Ovary (tissue), 9 donors: ENCODE measurements around the gene PET100. TPM values are rescaled to one million over a fixed set of nuclear protein-coding genes. Genes with fewer than 3 reads are reported as not detected.

Experiments used
- DNase-seq, 5 donors: peaks; one replicate each; pipeline ENCODE4 v3.0.0-alpha.2; 2019 to 2020
- H3K27ac ChIP-seq, 2 donors: fragments of 200-600 bp; one replicate each; pipeline versions ENCODE4 v1.5.1 to v1.8.0; 2019 to 2022
- H3K27me3 ChIP-seq: fragments of 200-600 bp; one replicate; pipeline ENCODE4 v1.8.0; 2022
- H3K36me3 ChIP-seq: fragments of 200-600 bp; sonication (generic); one replicate; pipeline ENCODE4 v1.5.1; 2019
- H3K4me1 ChIP-seq: one replicate; pipeline ENCODE4 v1.8.1; 2013; ENCODE audit warnings: mild to moderate bottlenecking, moderate library complexity; ENCODE audit not compliant: insufficient read depth
- H3K4me3 ChIP-seq: fragments of 200-600 bp; sonication (generic); one replicate; pipeline ENCODE4 v1.5.1; 2017
- H3K9me3 ChIP-seq, 2 donors: fragments of 200-600 bp in 1 of 2; sonication (generic) in 1 of 2; one replicate each; pipeline versions ENCODE4 v1.5.1 to v1.8.1; 2013 to 2019; ENCODE audit warnings: mild to moderate bottlenecking in 1 of 2, moderate library complexity in 1 of 2
- CTCF ChIP-seq, 3 donors: fragments of 450-650 bp in 2 of 3; fragments of 200-600 bp in 1 of 3; IDR thresholded peaks; one replicate each; pipeline versions ENCODE4 v1.5.1 to v1.8.0; 2016 to 2022; ENCODE audit warnings: antibody characterized with exemption in 3 of 3, mild to moderate bottlenecking in 1 of 3
- EP300 ChIP-seq: sonication (generic); formaldehyde crosslinking; IDR thresholded peaks from one replicate; pipeline ENCODE4 v1.6.1; 2017; ENCODE audit warnings: antibody characterized with exemption
- POLR2A ChIP-seq: fragments of 450-650 bp; IDR thresholded peaks from one replicate; pipeline ENCODE4 v1.6.1; 2017; ENCODE audit warnings: antibody characterized with exemption, mild to moderate bottlenecking, moderate library complexity
- WGBS, 3 donors: extraction: QIAGEN DNeasy Blood & Tissue Kit in 1 of 3; methylation state at CpG; one replicate each; pipeline versions ENCODE4 v1.1.5 to v1.1.7; 2013 to 2017; 5-methylcytosine and 5-hydroxymethylcytosine counted together
- intact Hi-C, 4 donors: fragments of 100-400 bp; cut with DNase I; formaldehyde crosslinking; loops; one replicate each; pipeline versions ENCODE4 v1.11.0 to v1.15.1; 2022 to 2023
- microRNA-seq, 3 donors: library from miRNA; unstranded; fragments of <30 nt; microRNA quantifications; one replicate each; pipeline versions ENCODE4 to v1.2.0, GENCODE V29; 2019 to 2020
- polyA plus RNA-seq, 2 donors: library from polyadenylated mRNA; stranded (reverse); fragments of 200-250 nt in 1 of 2; fragments of 350-450 nt in 1 of 2; fragmentation: Illumina TruSeq in 1 of 2; extraction: RNeasy Lipid Tissue Mini Kit (QIAGEN cat#74804) in 1 of 2; gene quantifications; one replicate each; pipeline ENCODE4 v1.2.3, GENCODE V29; 2013 to 2014
- small RNA-seq: library from RNA; depleted of rRNA; stranded (forward); fragments of <200 nt; gene quantifications from one replicate; pipeline ENCODE3, GENCODE V24; 2016
- total RNA-seq, 7 donors: library from RNA; depleted of rRNA in 2 of 7; stranded (reverse); fragments of >200 nt in 2 of 7; fragmentation: NEBNext Ultra II Directional in 3 of 7; extraction: Animal tissue kit (Norgen Biotek cat#: 25700) in 3 of 7; gene quantifications; one replicate each; pipeline versions ENCODE4 v1.1.0 to v1.2.4, GENCODE V29; 2016 to 2023
- donor health status: DM: no; HTN: no; CAD: no; lungs with moderate emphysema.
- donor health status: DM: no; HTN: no; CAD: no.
- donor health status: Bipolar disorder and iron deficiency.
- donor health status: DM: yes; HTN: yes; CAD: no.
- donor health status: DM: no; HTN: no; CAD: no.
- donor health status: DM: yes; HTN: yes; CAD: no.

PET100 gene
- total and polyA plus RNA-seq, 9 donors: 11.9 to 77.8 (median 53.7) TPM

GRCh38 chr19:7678971-7679751 is 49.6 kb downstream of the PET100 start:
- TF ChIP-seq CTCF (IDR thresholded peaks at IDR 0.05): no peak
- TF ChIP-seq POLR2A: no peak
- TF ChIP-seq EP300: no peak
- H3K27ac ChIP-seq: no peak overlapping the region
- intact Hi-C loops: loop anchor here in 2 of 4 donors (5.0 to 10.0 kb wide), 2 partner anchors 322 to 324 kb away; no protein-coding TSS in a partner anchor
- H3K9me3 ChIP-seq: no peaks in the 10 kb centered on the region
- no peak overlapping the region for H3K4me3 ChIP-seq
- 42 to 54% (median 44%) methylated on average over 30 of the region's 30 CpGs for whole genome bisulfite sequencing, 3 donors
- H3K36me3 ChIP-seq: no peaks in the 10 kb centered on the region
- DNase-seq: no peak
- H3K27me3 ChIP-seq: no peaks in the 10 kb centered on the region
- peaks cover 10% of the 10 kb centered on the region for H3K4me1 ChIP-seq

GRCh38 chr19:7679771-7680605 is 50.4 kb downstream of the PET100 start:
- no peak for DNase-seq
- TF ChIP-seq CTCF (IDR thresholded peaks at IDR 0.05) (no peak), POLR2A (no peak), EP300 (no peak)
- H3K4me3 ChIP-seq: peak overlapping the region; percentile 100
- intact Hi-C loops: loop anchor here in 2 of 4 donors (5.0 to 10.0 kb wide), 2 partner anchors 323 to 325 kb away; no protein-coding TSS in a partner anchor
- 37 to 46% (median 37%) methylated on average over 22 of the region's 22 CpGs for WGBS, 3 donors
- no peaks in the 10 kb centered on the region for H3K36me3 ChIP-seq
- no peaks in the 10 kb centered on the region for H3K27me3 ChIP-seq
- peaks cover 10% of the 10 kb centered on the region for H3K4me1 ChIP-seq
- no peaks in the 10 kb centered on the region for H3K9me3 ChIP-seq
- no peak overlapping the region for H3K27ac ChIP-seq

- peak within 1 kb of the TSS; percentile 100 for H3K4me3 ChIP-seq
- H3K9me3 ChIP-seq: no peaks in the 10 kb centered on the region
- TF ChIP-seq POLR2A (peak; percentile 33), CTCF (IDR thresholded peaks at IDR 0.05) (peak; percentile 90 to 99 (median 95)), EP300 (no peak)
- WGBS, 3 donors: 0 to 1% (median 0%) methylated on average over 70 to 79 of the region's 79 CpGs
- H3K36me3 ChIP-seq: no peaks in the 10 kb centered on the region
- intact Hi-C loops: no loop called here
- peak within 1 kb of the TSS in 1 of 2 donors; percentile 71 for H3K27ac ChIP-seq
- no peaks in the 10 kb centered on the region for H3K27me3 ChIP-seq
- DNase-seq: peak; percentile 81 to 94 (median 89)
- H3K4me1 ChIP-seq: peaks cover 10% of the 10 kb centered on the region
These were observed 51.2 kb downstream of the PET100 start, which contains the start of gene TRAPPC5 for GRCh38 chr19:7680606-7681339. Gene TRAPPC5, plus strand, starts transcription at chr19:7680833. Its CDS starts 1,421 bp downstream, at chr19:7682254.

Small RNA genes lying within 50 kb of the gene (microRNA-seq; reads per million reads assigned to microRNA genes)
- gene MIR6792: 0 reads per million in 3 donors

Small RNA genes lying within 50 kb of the gene (small RNA-seq; reads per million reads assigned to genes)
- not detected for gene MIR6792

Other genes starting within 250 kb of the PET100 start
- gene PEX11G, start 140.8 kb upstream of the PET100 start, total RNA-seq: 1 to 10 TPM; 2.8 to 5.1 (median 3.7) TPM
- gene PEX11G, start 140.8 kb upstream of the PET100 start, polyA plus RNA-seq: 1 to 10 TPM in 1 of 2 donors, under 1 TPM in 1; 0.40 to 6.0 TPM
- 100 to 1,000 TPM in 2 of 7 donors, 10 to 100 TPM in 5; 55.0 to 112 (median 88.2) TPM for gene ZNF358, start 113.7 kb upstream of the PET100 start, total RNA-seq
- 10 to 100 TPM in 1 of 2 donors, 1 to 10 TPM in 1; 9.2 to 91.7 TPM for gene ZNF358, start 113.7 kb upstream of the PET100 start, polyA plus RNA-seq
- 10 to 100 TPM in 6 of 7 donors, 1 to 10 TPM in 1; 9.2 to 18.9 (median 13.6) TPM for gene MCOLN1, start 107.2 kb upstream of the PET100 start, total RNA-seq
- 10 to 100 TPM in 1 of 2 donors, 1 to 10 TPM in 1; 6.1 to 20.4 TPM for gene MCOLN1, start 107.2 kb upstream of the PET100 start, polyA plus RNA-seq
- 10 to 100 TPM; 31.0 to 69.1 (median 60.1) TPM for gene PNPLA6, start 94.1 kb upstream of the PET100 start, total RNA-seq
- 10 to 100 TPM; 19.0 to 30.6 TPM for gene PNPLA6, start 94.1 kb upstream of the PET100 start, polyA plus RNA-seq
- 1 to 10 TPM in 4 of 7 donors, under 1 TPM in 3; 0.08 to 8.2 (median 1.9) TPM for gene CAMSAP3, start 33.9 kb upstream of the PET100 start, total RNA-seq
- 1 to 10 TPM in 1 of 2 donors, under 1 TPM in 1; 0.57 to 1.4 TPM for gene CAMSAP3, start 33.9 kb upstream of the PET100 start, polyA plus RNA-seq
- 10 to 100 TPM; 39.5 to 71.7 (median 50.8) TPM for gene XAB2, start 248 bp upstream of the PET100 start, total RNA-seq
- 10 to 100 TPM in 1 of 2 donors, 1 to 10 TPM in 1; 4.2 to 63.0 TPM for gene XAB2, start 248 bp upstream of the PET100 start, polyA plus RNA-seq
- under 1 TPM in 2 of 7 donors, not detected in 5; 0.38 to 0.50 TPM for gene PCP2, start 3.9 kb downstream of the PET100 start, total RNA-seq
- gene PCP2, start 3.9 kb downstream of the PET100 start, polyA plus RNA-seq: under 1 TPM in 1 of 2 donors, not detected in 1; 0.40 TPM
- 10 to 100 TPM in 4 of 7 donors, 1 to 10 TPM in 3; 4.9 to 35.6 (median 11.4) TPM for gene STXBP2, start 7.3 kb downstream of the PET100 start, total RNA-seq
- gene STXBP2, start 7.3 kb downstream of the PET100 start, polyA plus RNA-seq: 10 to 100 TPM in 1 of 2 donors, 1 to 10 TPM in 1; 8.2 to 25.0 TPM
- under 1 TPM in 1 of 7 donors, not detected in 6; 0.52 TPM for gene RETN, start 39.3 kb downstream of the PET100 start, total RNA-seq
- under 1 TPM; 0.46 to 0.48 TPM for gene RETN, start 39.3 kb downstream of the PET100 start, polyA plus RNA-seq
- gene MCEMP1, start 47.3 kb downstream of the PET100 start, total RNA-seq: under 1 TPM in 3 of 7 donors, not detected in 4; 0.23 to 0.83 (median 0.27) TPM
- under 1 TPM in 1 of 2 donors, not detected in 1; 0.06 TPM for gene MCEMP1, start 47.3 kb downstream of the PET100 start, polyA plus RNA-seq
- 100 to 1,000 TPM in 1 of 7 donors, 10 to 100 TPM in 6; 44.0 to 111 (median 69.3) TPM for gene TRAPPC5, start 51.0 kb downstream of the PET100 start, total RNA-seq
- 10 to 100 TPM in 1 of 2 donors, under 1 TPM in 1; 0.32 to 57.2 TPM for gene TRAPPC5, start 51.0 kb downstream of the PET100 start, polyA plus RNA-seq
- under 1 TPM in 1 of 7 donors, not detected in 6; 0.38 TPM for gene FCER2, start 72.3 kb downstream of the PET100 start, total RNA-seq
- gene FCER2, start 72.3 kb downstream of the PET100 start, polyA plus RNA-seq: 1 to 10 TPM in 1 of 2 donors, under 1 TPM in 1; 0.08 to 1.1 TPM
- 1 to 10 TPM in 1 of 7 donors, under 1 TPM in 5, not detected in 1; 0.33 to 1.4 (median 0.46) TPM for gene CLEC4G, start 102.3 kb downstream of the PET100 start, total RNA-seq
- gene CLEC4G, start 102.3 kb downstream of the PET100 start, polyA plus RNA-seq: under 1 TPM; 0.27 to 0.71 TPM
- gene CD209, start 117.7 kb downstream of the PET100 start, total RNA-seq: 1 to 10 TPM in 6 of 7 donors, under 1 TPM in 1; 0.48 to 3.9 (median 1.7) TPM
- gene CD209, start 117.7 kb downstream of the PET100 start, polyA plus RNA-seq: 10 to 100 TPM in 1 of 2 donors, under 1 TPM in 1; 0.85 to 26.1 TPM
- 10 to 100 TPM in 1 of 7 donors, 1 to 10 TPM in 5, under 1 TPM in 1; 0.65 to 19.8 (median 2.9) TPM for gene CLEC4M, start 133.4 kb downstream of the PET100 start, total RNA-seq
- 1 to 10 TPM; 3.6 to 7.2 TPM for gene CLEC4M, start 133.4 kb downstream of the PET100 start, polyA plus RNA-seq
- 10 to 100 TPM in 5 of 7 donors, 1 to 10 TPM in 2; 5.1 to 15.9 (median 13.1) TPM for gene EVI5L, start 200.4 kb downstream of the PET100 start, total RNA-seq
- 10 to 100 TPM in 1 of 2 donors, 1 to 10 TPM in 1; 7.2 to 10.9 TPM for gene EVI5L, start 200.4 kb downstream of the PET100 start, polyA plus RNA-seq
- gene PRR36, start 244.6 kb downstream of the PET100 start, total RNA-seq: 1 to 10 TPM in 3 of 7 donors, under 1 TPM in 4; 0.45 to 2.2 (median 0.95) TPM
- under 1 TPM; 0.05 to 0.27 TPM for gene PRR36, start 244.6 kb downstream of the PET100 start, polyA plus RNA-seq